H1 (cell line): Measurements from ENCODE around the gene CAPN13. TPM values are rescaled to one million over a fixed set of nuclear protein-coding genes. Genes with fewer than 3 reads are reported as not detected.

ENCODE experiments used
- CTBP2 ChIP-seq: IDR thresholded peaks from 2 replicates; pipeline ENCODE4 v1.7.0; 2011; ENCODE audit warnings: borderline replicate concordance, mild to moderate bottlenecking, moderate library complexity, mixed read lengths, low read length; ENCODE audit not compliant: insufficient read depth, insufficient read length
- GTF2F1 ChIP-seq: IDR thresholded peaks from 2 replicates; pipeline ENCODE4 v1.6.1; 2012; ENCODE audit warnings: low read depth, low read length, improper control_type of control experiment, borderline replicate concordance
- KDM4A ChIP-seq: IDR thresholded peaks from one replicate; pipeline ENCODE4 v1.7.1; 2012; ENCODE audit warnings: low read depth, mild to moderate bottlenecking, moderate library complexity, low read length, inconsistent platforms; ENCODE audit not compliant: severe bottlenecking
- POLR2AphosphoS5 ChIP-seq: IDR thresholded peaks from 2 replicates; pipeline ENCODE4 v1.6.1; 2011; ENCODE audit warnings: low read depth, low read length
- RBBP5 ChIP-seq: IDR thresholded peaks from 2 replicates; pipeline ENCODE4 v1.7.1; 2012; ENCODE audit warnings: low read depth, mild to moderate bottlenecking, inconsistent platforms, low read length, moderate library complexity, borderline replicate concordance
- SRF ChIP-seq: IDR thresholded peaks from 2 replicates; pipeline ENCODE4 v1.6.1; 2011; ENCODE audit warnings: mild to moderate bottlenecking, low read depth, low read length, moderate library complexity
- TEAD4 ChIP-seq: IDR thresholded peaks from 2 replicates; pipeline ENCODE4 v1.6.1; 2012; ENCODE audit warnings: low read depth, low read length, inconsistent platforms, mixed read lengths
- USF2 ChIP-seq: IDR thresholded peaks from 2 replicates; pipeline ENCODE4 v1.6.1; 2011; ENCODE audit warnings: low read length, improper control_type of control experiment
- polyA plus RNA-seq, 7 experiments: library from polyadenylated mRNA; depleted of rRNA in 3 of 7; stranded (reverse) in 5 of 7; unstranded in 2 of 7; fragments of >200 nt in 5 of 7; fragments of 200-250 nt in 2 of 7; gene quantifications; 1 replicate in 5 of 7; 2 replicates in 1 of 7; 4 replicates in 1 of 7; pipeline versions ENCODE4 v1.2.1 to v1.2.3, GENCODE V29; 2011 to 2013; ENCODE audit warnings: missing spikeins in 2 of 7, mixed read lengths in 2 of 7
- total RNA-seq: library from RNA; stranded (reverse); fragmentation: NEBNext Ultra II Directional; extraction: Animal tissue kit (Norgen Biotek cat#: 25700); gene quantifications from 2 replicates; pipeline ENCODE4 v1.2.1, GENCODE V29; 2021
- TF ChIP-seq, protein P1 (sequence below): IDR thresholded peaks from 2 replicates; pipeline ENCODE4 v1.6.1; 2011; ENCODE audit warnings: low read depth, mild to moderate bottlenecking, low read length; ENCODE audit not compliant: insufficient read depth

Gene CAPN13
- total and polyA plus RNA-seq, 2 of the 8 experiments (the other 6 are each of a cell fraction or from before 2014, with no cell fraction given): 2.4 TPM

DNA sequence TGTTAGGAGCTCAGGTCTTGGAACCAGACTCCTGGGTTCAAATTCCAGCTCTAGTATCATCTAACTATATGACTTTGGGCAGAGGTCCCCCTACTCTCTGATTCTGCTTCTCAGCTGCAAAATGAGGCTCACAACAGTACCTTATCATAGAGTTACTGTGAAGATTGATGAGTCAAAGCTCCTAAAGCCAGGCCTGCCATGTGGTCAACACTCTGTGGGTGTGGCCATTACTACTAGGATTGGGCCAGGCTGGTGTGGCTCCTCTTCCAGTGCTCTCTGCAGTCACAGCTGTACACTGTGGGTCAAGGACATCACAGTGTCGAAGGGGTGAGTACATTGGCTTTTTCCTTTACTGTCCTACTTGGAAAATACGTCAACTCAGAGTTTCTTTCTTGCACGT, 22.6 kb downstream of the CAPN13 start (continued):
- no peak for TF ChIP-seq SRF
- no peak for TF ChIP-seq GTF2F1
- TF ChIP-seq, protein P1, sequence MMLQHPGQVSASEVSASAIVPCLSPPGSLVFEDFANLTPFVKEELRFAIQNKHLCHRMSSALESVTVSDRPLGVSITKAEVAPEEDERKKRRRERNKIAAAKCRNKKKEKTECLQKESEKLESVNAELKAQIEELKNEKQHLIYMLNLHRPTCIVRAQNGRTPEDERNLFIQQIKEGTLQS: no peak
- TF ChIP-seq USF2: no peak
- no peak for TF ChIP-seq POLR2AphosphoS5
- no peak for TF ChIP-seq TEAD4
- no peak for TF ChIP-seq RBBP5
- no peak for TF ChIP-seq KDM4A
- TF ChIP-seq CTBP2: no peak
